ENCODE measurements around the gene CHRNB1. TPM values are rescaled to one million over a fixed set of nuclear protein-coding genes. Genes with fewer than 3 reads are reported as not detected.
"Not testable (repeated sequence)": the region's sequence is repeated elsewhere in the genome, so short reads cannot be mapped to it uniquely, and the experiment has no call there.

Gene CHRNB1
- total RNA-seq, 1 donor from 2014 or later, result 16.4 TPM

DNA sequence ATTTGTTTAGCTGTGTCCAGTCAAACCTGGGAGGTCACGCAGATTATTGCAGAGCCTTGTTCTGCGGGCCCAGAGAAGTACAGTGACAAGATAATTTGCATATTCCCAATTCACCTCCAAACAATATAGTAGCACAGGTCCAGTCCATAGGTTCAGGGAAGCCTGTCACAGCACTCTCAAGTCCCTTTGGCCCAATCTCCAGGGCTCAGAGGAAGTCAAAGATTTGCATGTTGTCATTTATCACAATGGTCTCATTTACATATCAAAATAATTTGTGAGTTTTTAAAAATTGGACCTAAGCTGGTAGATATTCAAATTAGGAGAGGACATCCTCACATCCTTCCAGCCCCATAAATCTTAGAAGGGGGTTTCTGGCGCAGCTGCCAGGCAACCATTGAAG lies 22.6 kb downstream of the CHRNB1 start:
- H3K27ac Mint-ChIP-seq, result peak overlapping the region; percentile 50

DNA sequence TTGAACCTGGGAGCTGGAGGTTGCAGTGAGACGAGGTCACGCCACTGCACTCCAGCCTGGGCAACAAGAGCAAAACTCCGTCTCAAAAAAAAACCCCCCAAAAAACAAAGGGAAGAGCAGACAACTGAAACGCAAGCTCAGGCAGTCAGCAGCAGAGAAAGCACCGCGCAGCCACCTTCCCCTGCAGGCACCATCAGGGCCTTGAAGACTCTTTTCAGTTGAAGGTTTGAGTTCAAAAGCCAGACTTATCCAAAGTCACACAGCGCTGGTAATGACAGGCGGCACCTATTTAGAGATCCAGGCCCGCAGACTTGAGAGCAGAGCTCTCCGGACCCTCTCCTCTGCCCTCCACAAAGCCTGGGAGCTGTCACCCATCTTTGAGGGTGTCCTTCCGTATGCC lies 23.4 kb downstream of the CHRNB1 start:
- TF ChIP-seq, protein P1, sequence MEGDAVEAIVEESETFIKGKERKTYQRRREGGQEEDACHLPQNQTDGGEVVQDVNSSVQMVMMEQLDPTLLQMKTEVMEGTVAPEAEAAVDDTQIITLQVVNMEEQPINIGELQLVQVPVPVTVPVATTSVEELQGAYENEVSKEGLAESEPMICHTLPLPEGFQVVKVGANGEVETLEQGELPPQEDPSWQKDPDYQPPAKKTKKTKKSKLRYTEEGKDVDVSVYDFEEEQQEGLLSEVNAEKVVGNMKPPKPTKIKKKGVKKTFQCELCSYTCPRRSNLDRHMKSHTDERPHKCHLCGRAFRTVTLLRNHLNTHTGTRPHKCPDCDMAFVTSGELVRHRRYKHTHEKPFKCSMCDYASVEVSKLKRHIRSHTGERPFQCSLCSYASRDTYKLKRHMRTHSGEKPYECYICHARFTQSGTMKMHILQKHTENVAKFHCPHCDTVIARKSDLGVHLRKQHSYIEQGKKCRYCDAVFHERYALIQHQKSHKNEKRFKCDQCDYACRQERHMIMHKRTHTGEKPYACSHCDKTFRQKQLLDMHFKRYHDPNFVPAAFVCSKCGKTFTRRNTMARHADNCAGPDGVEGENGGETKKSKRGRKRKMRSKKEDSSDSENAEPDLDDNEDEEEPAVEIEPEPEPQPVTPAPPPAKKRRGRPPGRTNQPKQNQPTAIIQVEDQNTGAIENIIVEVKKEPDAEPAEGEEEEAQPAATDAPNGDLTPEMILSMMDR (conservative IDR thresholded peaks at IDR 0.05), result no peak
- peak overlapping the region; percentile 39 for H3K27ac Mint-ChIP-seq
- no peak for DNase-seq (ENCODE audit: extremely low spot score, unreplicated experiment)
- no peaks in the 10 kb centered on the region for H3K9me3 Mint-ChIP-seq
- no peaks in the 10 kb centered on the region for H3K36me3 Mint-ChIP-seq
- H3K27me3 Mint-ChIP-seq, result no peaks in the 10 kb centered on the region
- peaks cover 6% of the 10 kb centered on the region for H3K4me1 Mint-ChIP-seq (ENCODE audit: unreplicated experiment)
- no peak overlapping the region for H3K4me3 Mint-ChIP-seq

More for the DNA sequence above, 22.6 kb downstream of the CHRNB1 start:
- no peak for DNase-seq (ENCODE audit: extremely low spot score, unreplicated experiment)
- TF ChIP-seq, protein P1 (conservative IDR thresholded peaks at IDR 0.05), result no peak
- peaks cover 6% of the 10 kb centered on the region for H3K4me1 Mint-ChIP-seq (ENCODE audit: unreplicated experiment)
- no peak overlapping the region for H3K4me3 Mint-ChIP-seq
- H3K36me3 Mint-ChIP-seq, result no peaks in the 10 kb centered on the region
- H3K9me3 Mint-ChIP-seq, result no peaks in the 10 kb centered on the region
- no peaks in the 10 kb centered on the region for H3K27me3 Mint-ChIP-seq

GRCh38 chr17:7468804-7469389 lies 24.0 kb downstream of the CHRNB1 start:
- H3K27me3 Mint-ChIP-seq, result no peaks in the 10 kb centered on the region
- H3K27ac Mint-ChIP-seq, result peak overlapping the region; percentile 39
- no peak overlapping the region for H3K4me3 Mint-ChIP-seq
- peaks cover 6% of the 10 kb centered on the region for H3K4me1 Mint-ChIP-seq (ENCODE audit: unreplicated experiment)
- H3K36me3 Mint-ChIP-seq, result no peaks in the 10 kb centered on the region
- H3K9me3 Mint-ChIP-seq, result no peaks in the 10 kb centered on the region
- TF ChIP-seq, protein P1 (conservative IDR thresholded peaks at IDR 0.05), result no peak
- DNase-seq (ENCODE audit: extremely low spot score, unreplicated experiment), result no peak

GRCh38 chr17:7469843-7470242 lies 25.0 kb downstream of the CHRNB1 start:
- H3K4me1 Mint-ChIP-seq (ENCODE audit: unreplicated experiment); H3K4me3 Mint-ChIP-seq: not testable (repeated sequence)

GRCh38 chr17:7470457-7470973 lies 25.7 kb downstream of the CHRNB1 start:
- DNase-seq (ENCODE audit: extremely low spot score, unreplicated experiment); H3K27me3 Mint-ChIP-seq; H3K9me3 Mint-ChIP-seq; H3K36me3 Mint-ChIP-seq; H3K4me3 Mint-ChIP-seq; H3K4me1 Mint-ChIP-seq (ENCODE audit: unreplicated experiment); H3K27ac Mint-ChIP-seq: not testable (repeated sequence)

More at GRCh38 chr17:7469843-7470242, 25.0 kb downstream of the CHRNB1 start:
- not testable (repeated sequence) for H3K27ac Mint-ChIP-seq; H3K36me3 Mint-ChIP-seq; DNase-seq (ENCODE audit: extremely low spot score, unreplicated experiment); H3K9me3 Mint-ChIP-seq; H3K27me3 Mint-ChIP-seq

- TF ChIP-seq, protein P1 (conservative IDR thresholded peaks at IDR 0.05), result no peak
- H3K27ac Mint-ChIP-seq, result peak overlapping the region; percentile 77
- peaks cover 8% of the 10 kb centered on the region for H3K36me3 Mint-ChIP-seq
- DNase-seq (ENCODE audit: extremely low spot score, unreplicated experiment), result no peak
- H3K4me1 Mint-ChIP-seq (ENCODE audit: unreplicated experiment), result peaks cover 15% of the 10 kb centered on the region
- H3K27me3 Mint-ChIP-seq, result no peaks in the 10 kb centered on the region
- H3K9me3 Mint-ChIP-seq, result no peaks in the 10 kb centered on the region
- H3K4me3 Mint-ChIP-seq, result no peak overlapping the region
These were observed 26.9 kb downstream of the CHRNB1 start for GRCh38 chr17:7471729-7472128.

DNA sequence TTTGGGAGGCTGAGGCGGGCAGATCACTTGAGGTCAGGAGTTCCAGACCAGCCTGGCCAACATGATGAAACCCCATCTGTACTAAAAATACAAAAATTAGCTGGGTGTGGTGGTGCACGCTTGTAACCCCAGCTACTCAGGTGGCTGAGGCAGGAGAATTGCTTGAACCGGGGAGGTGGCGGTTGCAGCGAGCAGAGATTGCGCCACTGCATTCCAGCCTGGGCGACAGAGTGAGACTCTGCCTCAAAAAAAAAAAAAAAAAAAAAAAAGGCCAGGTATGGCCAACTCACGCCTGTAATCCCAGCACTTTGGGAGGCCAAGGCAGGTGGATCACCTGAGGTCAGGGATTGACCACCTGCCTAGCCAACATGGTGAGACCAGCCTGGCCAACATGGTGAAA lies 29.9 kb downstream of the CHRNB1 start:
- H3K4me3 Mint-ChIP-seq, result not testable (repeated sequence)

More for the DNA sequence above, 29.9 kb downstream of the CHRNB1 start:
- not testable (repeated sequence) for H3K36me3 Mint-ChIP-seq; DNase-seq (ENCODE audit: extremely low spot score, unreplicated experiment); H3K27me3 Mint-ChIP-seq; H3K9me3 Mint-ChIP-seq
- Mint-ChIP-seq H3K27ac (peak overlapping the region; percentile 100), H3K4me1 (ENCODE audit: unreplicated experiment) (peaks cover 36% of the 10 kb centered on the region)
